Pancreas (tissue), 10 donors: ENCODE data around the gene LY6G6C. TPM values are rescaled to one million over a fixed set of nuclear protein-coding genes. Genes with fewer than 3 reads are reported as not detected.
"Not testable (repeated sequence)": the region's sequence is repeated elsewhere in the genome, so short reads cannot be mapped to it uniquely, and the experiment has no call there.

Source experiments
- ATAC-seq, 4 donors: fragments of 200-7000 bp; cut with Tn5 transposase; one replicate each; pipeline versions ENCODE4 v1.8.0 to v1.9.1; 2020; ENCODE audit warnings: mild to moderate bottlenecking in 4 of 4, moderate library complexity in 4 of 4
- DNase-seq, 6 donors: peaks; one replicate each; pipeline ENCODE4 v3.0.0-alpha.2; 2020
- FAIRE-seq: peaks from 2 replicates; lab custom pipeline; 2012; peaks lifted over from hg19 to GRCh38; lab: Jason Lieb, UNC
- H3K27ac ChIP-seq, 4 donors: fragments of 200-600 bp; sonication (generic); 1 replicate in 3 of 4; 2 replicates in 1 of 4; pipeline versions ENCODE4 v1.5.0 to v1.8.0; 2020
- H3K27me3 ChIP-seq, 4 donors: fragments of 200-600 bp; one replicate each; pipeline ENCODE4 v1.8.0; 2021
- H3K36me3 ChIP-seq, 3 donors: fragments of 200-600 bp; sonication (generic) in 1 of 3; one replicate each; pipeline versions ENCODE4 v1.5.0 to v1.8.0; 2020 to 2021
- H3K4me1 ChIP-seq, 3 donors: fragments of 200-600 bp; one replicate each; pipeline ENCODE4 v1.8.0; 2021
- H3K4me3 ChIP-seq, 4 donors: fragments of 200-600 bp; sonication (generic) in 2 of 4; one replicate each; pipeline versions ENCODE4 v1.5.0 to v1.8.0; 2020 to 2021
- H3K9me3 ChIP-seq, 4 donors: fragments of 200-600 bp; one replicate each; pipeline ENCODE4 v1.8.0; 2021
- WGBS, 2 donors: extraction: QIAGEN DNeasy Blood & Tissue Kit; methylation state at CpG; one replicate each; pipeline ENCODE4 v1.1.7; 2013; 5-methylcytosine and 5-hydroxymethylcytosine counted together
- intact Hi-C, 3 donors: fragments of 100-400 bp; cut with DNase I; formaldehyde crosslinking; loops; one replicate each; pipeline versions ENCODE4 v1.11.1 to v1.14.2; 2022
- polyA plus RNA-seq, 2 donors: library from polyadenylated mRNA; stranded (reverse); fragments of 200-250 nt; gene quantifications; one replicate each; pipeline ENCODE4 v1.2.3, GENCODE V29; 2013
- total RNA-seq, 6 donors: library from RNA; stranded (reverse); fragmentation: NEBNext Ultra II Directional in 4 of 6; extraction: Animal tissue kit (Norgen Biotek cat#: 25700) in 4 of 6; gene quantifications; one replicate each; pipeline versions ENCODE4 v1.2.1 to v1.2.4, GENCODE V29; 2021 to 2023
- TF ChIP-seq, protein P1 (sequence below), 4 donors: fragments of 200-600 bp; sonication (generic) in 3 of 4; IDR thresholded peaks; one replicate each; pipeline versions ENCODE4 v1.5.0 to v1.8.0; 2021; ENCODE audit warnings: antibody characterized with exemption in 4 of 4
- donor health status: healthy with polysubstance abuse.
- donor health status: DM: no; HTN: no; CAD: no; lungs with moderate emphysema.
- donor health status: DM: no; HTN: no; CAD: no.
- donor health status: control.
- donor health status: control.
- donor health status: Bipolar disorder and iron deficiency.
- donor health status: DM: yes; HTN: yes; CAD: no.
- donor health status: DM: no; HTN: no; CAD: no.
- donor health status: DM: no; HTN: no; CAD: no.
- donor health status: DM: yes; HTN: yes; CAD: no.

The LY6G6C gene
- total and polyA plus RNA-seq, 8 donors = not detected

DNA sequence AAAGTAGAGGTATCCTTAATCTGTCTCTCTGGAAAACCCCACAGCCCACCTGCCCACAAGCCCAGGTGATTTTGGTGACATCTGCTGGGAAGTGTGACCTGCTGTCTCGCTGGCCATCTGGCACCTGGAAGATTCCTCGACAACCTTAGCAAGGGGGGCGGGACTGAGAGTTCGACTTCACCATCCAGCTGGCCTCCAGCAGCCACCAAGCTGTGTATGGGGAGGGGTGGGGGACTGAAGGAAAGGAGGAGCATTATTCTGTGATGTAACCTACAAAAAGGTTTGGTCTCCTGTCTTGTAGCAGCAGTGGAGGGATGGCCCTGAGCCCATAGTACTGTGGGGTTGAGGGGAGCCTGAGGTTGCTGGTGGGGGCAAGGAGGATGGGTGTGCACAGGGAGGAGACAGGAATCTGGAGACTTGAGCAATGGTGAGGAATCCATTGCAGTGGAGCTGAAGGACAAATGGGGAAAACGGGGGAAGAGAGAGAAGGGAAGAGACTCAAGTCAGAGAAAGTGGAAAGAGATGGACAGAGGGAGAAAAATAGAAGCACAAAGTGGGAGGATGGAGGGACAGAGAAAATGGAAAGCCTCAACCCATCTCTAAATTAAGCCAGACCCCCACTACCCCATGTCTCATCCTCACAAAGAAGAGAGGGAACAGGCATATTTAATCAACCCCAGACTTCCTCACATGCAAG is 10.9 kb downstream of the LY6G6C start:
- Histone ChIP-seq H3K36me3 (no peaks in the 10 kb centered on the region), H3K9me3 (no peaks in the 10 kb centered on the region), H3K27ac (no peak overlapping the region), H3K4me3 (no peak overlapping the region), H3K4me1 (no peaks in the 10 kb centered on the region), H3K27me3 (no peaks in the 10 kb centered on the region)
- 37 to 40% methylated on average over 5 of the region's 5 CpGs for WGBS, 2 donors
- no peak for DNase-seq
- TF ChIP-seq, protein P1, sequence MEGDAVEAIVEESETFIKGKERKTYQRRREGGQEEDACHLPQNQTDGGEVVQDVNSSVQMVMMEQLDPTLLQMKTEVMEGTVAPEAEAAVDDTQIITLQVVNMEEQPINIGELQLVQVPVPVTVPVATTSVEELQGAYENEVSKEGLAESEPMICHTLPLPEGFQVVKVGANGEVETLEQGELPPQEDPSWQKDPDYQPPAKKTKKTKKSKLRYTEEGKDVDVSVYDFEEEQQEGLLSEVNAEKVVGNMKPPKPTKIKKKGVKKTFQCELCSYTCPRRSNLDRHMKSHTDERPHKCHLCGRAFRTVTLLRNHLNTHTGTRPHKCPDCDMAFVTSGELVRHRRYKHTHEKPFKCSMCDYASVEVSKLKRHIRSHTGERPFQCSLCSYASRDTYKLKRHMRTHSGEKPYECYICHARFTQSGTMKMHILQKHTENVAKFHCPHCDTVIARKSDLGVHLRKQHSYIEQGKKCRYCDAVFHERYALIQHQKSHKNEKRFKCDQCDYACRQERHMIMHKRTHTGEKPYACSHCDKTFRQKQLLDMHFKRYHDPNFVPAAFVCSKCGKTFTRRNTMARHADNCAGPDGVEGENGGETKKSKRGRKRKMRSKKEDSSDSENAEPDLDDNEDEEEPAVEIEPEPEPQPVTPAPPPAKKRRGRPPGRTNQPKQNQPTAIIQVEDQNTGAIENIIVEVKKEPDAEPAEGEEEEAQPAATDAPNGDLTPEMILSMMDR (IDR thresholded peaks at IDR 0.05) = no peak
- intact Hi-C loops = no loop called here
- no peak for FAIRE-seq
- ATAC-seq = no peak

DNA sequence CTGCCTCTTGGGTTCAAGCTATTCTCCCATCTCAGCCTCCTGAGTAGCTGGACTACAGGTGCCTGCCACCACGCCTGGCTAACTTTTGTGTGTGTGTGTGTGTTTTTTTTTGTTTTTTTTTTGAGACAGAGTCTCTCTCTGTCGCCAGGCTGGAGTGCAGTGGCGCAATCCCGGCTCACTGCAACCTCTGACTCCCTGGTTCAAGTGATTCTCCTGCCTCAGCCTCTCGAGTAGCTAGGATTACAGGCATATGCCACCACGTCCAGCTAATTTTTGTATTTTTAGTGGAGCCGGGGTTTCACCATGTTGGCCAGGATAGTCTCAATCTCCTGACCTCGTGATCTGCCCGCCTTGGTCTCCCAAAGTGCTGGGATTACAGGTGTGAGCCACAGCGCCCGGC is 12.4 kb downstream of the LY6G6C start:
- H3K27me3 ChIP-seq, DNase-seq, intact Hi-C loops, H3K9me3 ChIP-seq, FAIRE-seq, ATAC-seq, H3K4me1 ChIP-seq, H3K27ac ChIP-seq, H3K36me3 ChIP-seq, H3K4me3 ChIP-seq: not testable (repeated sequence)
- WGBS, 2 donors = 78 to 91% methylated on average over 11 of the region's 11 CpGs

DNA sequence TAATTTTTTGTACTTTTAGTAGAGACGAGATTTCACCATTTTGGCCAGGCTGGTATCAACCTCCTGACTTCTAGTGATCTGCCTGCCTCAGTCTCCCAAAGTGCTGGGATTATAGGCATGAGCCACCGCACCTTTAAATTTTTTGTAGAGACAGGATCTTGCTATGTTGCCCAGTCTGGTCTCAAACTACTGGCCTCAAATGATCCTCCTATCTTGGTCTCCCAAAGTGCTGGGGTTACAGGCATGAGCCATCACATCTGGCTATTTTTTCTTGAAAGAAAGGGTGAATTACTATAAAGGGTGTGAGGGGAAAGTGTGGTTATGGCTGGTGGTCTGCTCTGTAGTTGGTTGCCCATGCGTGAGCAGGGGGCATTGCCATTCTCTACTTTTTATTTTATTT is 13.3 kb downstream of the LY6G6C start:
- TF ChIP-seq, protein P1 (IDR thresholded peaks at IDR 0.05) = no peak
- Histone ChIP-seq H3K36me3 (no peaks in the 10 kb centered on the region), H3K27ac (no peak overlapping the region), H3K4me3 (no peak overlapping the region), H3K27me3 (no peaks in the 10 kb centered on the region), H3K9me3 (no peaks in the 10 kb centered on the region), H3K4me1 (peaks cover 0 to 5% (median 0%) of the 10 kb centered on the region in 3 donors)
- 87 to 89% methylated on average over 3 of the region's 3 CpGs for WGBS, 2 donors
- no peak for ATAC-seq
- FAIRE-seq = no peak
- intact Hi-C loops = no loop called here
- no peak for DNase-seq

DNA sequence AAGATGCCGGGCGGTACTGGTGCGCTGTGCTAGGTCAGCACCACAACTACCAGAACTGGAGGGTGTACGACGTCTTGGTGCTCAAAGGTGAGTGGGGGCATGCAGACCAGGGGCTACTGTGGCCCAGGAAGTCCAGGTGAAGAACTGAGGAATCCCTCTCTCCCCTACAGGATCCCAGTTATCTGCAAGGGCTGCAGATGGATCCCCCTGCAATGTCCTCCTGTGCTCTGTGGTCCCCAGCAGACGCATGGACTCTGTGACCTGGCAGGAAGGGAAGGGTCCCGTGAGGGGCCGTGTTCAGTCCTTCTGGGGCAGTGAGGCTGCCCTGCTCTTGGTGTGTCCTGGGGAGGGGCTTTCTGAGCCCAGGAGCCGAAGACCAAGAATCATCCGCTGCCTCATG is 13.8 kb downstream of the LY6G6C start:
- Histone ChIP-seq H3K27me3 (no peaks in the 10 kb centered on the region), H3K9me3 (no peaks in the 10 kb centered on the region), H3K4me3 (no peak overlapping the region), H3K27ac (no peak overlapping the region), H3K4me1 (peaks cover 0 to 5% (median 0%) of the 10 kb centered on the region in 3 donors), H3K36me3 (no peaks in the 10 kb centered on the region)
- ATAC-seq (no peak), DNase-seq (no peak), FAIRE-seq (no peak)
- intact Hi-C loops = no loop called here
- WGBS, 2 donors = 70 to 82% methylated on average over 10 of the region's 10 CpGs
- TF ChIP-seq, protein P1 (IDR thresholded peaks at IDR 0.05) = no peak

DNA sequence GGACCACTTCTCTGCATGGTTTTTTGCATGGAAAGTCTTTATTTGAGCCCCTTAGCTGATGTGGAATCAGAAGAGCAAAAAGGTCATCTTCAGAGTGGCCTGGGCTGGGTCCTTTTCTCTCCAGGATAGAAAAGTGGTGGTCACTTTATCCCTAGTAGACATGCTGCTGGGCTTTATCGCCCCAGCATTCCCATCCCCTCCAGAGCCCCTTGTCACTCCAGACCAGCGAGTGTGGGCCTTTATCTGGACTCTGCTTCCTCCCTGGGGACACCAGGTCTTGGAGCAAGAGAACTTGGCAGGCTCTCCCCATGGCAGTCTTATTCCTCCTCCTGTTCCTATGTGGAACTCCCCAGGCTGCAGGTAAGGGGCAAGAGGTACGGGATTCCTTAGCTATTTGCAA is 14.9 kb downstream of the LY6G6C start, which contains the start of gene LY6G6F:
Gene LY6G6F, plus strand, starts transcription at position 268 of the 400 bp plus-strand sequence. Its CDS starts 41 bp downstream, at position 309.
- TF ChIP-seq, protein P1 (IDR thresholded peaks at IDR 0.05) = no peak
- ATAC-seq = no peak
- Histone ChIP-seq H3K4me1 (peaks cover 0 to 10% (median 2%) of the 10 kb centered on the region in 3 donors), H3K9me3 (no peaks in the 10 kb centered on the region), H3K27me3 (no peaks in the 10 kb centered on the region), H3K36me3 (no peaks in the 10 kb centered on the region), H3K4me3 (no peak within 1 kb of the TSS), H3K27ac (no peak within 1 kb of the TSS)
- intact Hi-C loops = no loop called here
- DNase-seq = no peak
- no peak for FAIRE-seq
- WGBS, 2 donors = 35 to 44% methylated on average over 3 of the region's 3 CpGs
